ENCODE results near the gene ATG2B. TPM values are rescaled to one million over a fixed set of nuclear protein-coding genes. Genes with fewer than 3 reads are reported as not detected.

The ATG2B gene
- total and polyA plus RNA-seq, 7 experiments from 2014 or later = 1.8 to 43.4 (median 24.7) TPM

DNA sequence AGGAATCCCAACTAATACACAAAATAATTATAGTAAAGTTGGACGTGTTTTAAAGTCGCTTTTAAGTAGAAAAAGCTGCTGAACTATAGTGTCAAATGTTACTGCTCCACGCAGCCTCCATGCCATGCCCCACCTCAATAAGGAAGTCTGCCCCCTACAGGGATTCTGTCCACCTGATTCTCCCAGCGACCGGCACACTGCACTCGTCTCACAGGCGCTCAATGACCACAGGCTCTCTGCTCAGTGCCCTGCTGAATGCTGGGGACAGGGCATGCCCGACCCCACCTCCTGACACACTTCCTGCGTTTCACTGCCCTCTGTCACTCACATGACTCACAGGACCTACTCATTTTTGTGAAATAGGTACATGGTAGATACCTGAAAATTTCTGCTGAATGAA lies 58.2 kb downstream of the ATG2B start:
- no peaks in the 10 kb centered on the region for H3K4me1 ChIP-seq (ENCODE audit: control insufficient read depth in 2 of 2, insufficient read depth in 2 of 2, low read length in 2 of 2)
- ATAC-seq (no peak), DNase-seq (no peak)
- ChIA-PET POLR2A (no interaction called here), CTCF (no interaction called here)
- no peaks in the 10 kb centered on the region for H3K4me1 Mint-ChIP-seq
- H3K9me3 Mint-ChIP-seq = no peaks in the 10 kb centered on the region
- no peaks in the 10 kb centered on the region for H3K27me3 ChIP-seq (ENCODE audit: control insufficient read depth in 2 of 2, insufficient read depth in 2 of 2, low read length in 2 of 2)
- H3K9me3 ChIP-seq (ENCODE audit: control insufficient read depth in 2 of 3, low read length in 3 of 3) = no peaks in the 10 kb centered on the region
- intact Hi-C loops (cut with micrococcal nuclease) = no loop called here
- H3K4me3 Mint-ChIP-seq = no peak overlapping the region
- H3K27ac ChIP-seq (ENCODE audit: low read depth, low read length) = no peak overlapping the region
- H3K36me3 Mint-ChIP-seq = peaks cover 8 to 54% (median 25%) of the 10 kb centered on the region in 5 donors
- no peaks in the 10 kb centered on the region for H3K27me3 Mint-ChIP-seq
- no peak overlapping the region for H3K27ac Mint-ChIP-seq
- no peak overlapping the region for H3K4me3 ChIP-seq (ENCODE audit: low read length)
- H3K36me3 ChIP-seq (ENCODE audit: control insufficient read depth in 2 of 3, insufficient read depth in 3 of 3, low read length in 3 of 3) = peaks cover 5 to 76% (median 8%) of the 10 kb centered on the region in 3 experiments

DNA sequence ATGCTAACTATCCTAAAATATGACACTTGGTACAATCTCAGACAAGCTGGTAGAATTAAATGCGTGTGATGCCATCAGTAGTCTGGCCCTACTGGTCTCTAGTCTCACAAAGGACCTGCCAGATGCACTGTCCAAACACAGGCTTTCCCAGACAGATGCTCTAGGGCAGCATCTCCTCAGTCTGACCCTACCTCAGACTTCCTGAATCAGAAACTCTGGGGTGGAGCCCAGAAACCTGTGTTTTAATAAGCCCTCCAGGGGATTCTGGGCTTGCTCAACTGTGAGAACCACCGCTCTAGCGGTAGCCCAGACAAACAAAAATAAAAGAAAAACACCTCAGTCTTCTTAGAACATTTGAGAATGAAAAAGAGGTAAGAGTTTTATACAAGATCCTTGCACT lies 59.2 kb downstream of the ATG2B start:
- POLR2A ChIA-PET = no interaction called here
- intact Hi-C loops (cut with micrococcal nuclease) = no loop called here
- Mint-ChIP-seq H3K27me3 (no peaks in the 10 kb centered on the region), H3K4me3 (no peak overlapping the region), H3K9me3 (no peaks in the 10 kb centered on the region), H3K27ac (no peak overlapping the region), H3K4me1 (no peaks in the 10 kb centered on the region), H3K36me3 (peaks cover 8 to 49% (median 21%) of the 10 kb centered on the region in 5 donors)
- no peak for DNase-seq
- no peak overlapping the region for H3K27ac ChIP-seq (ENCODE audit: low read depth, low read length)
- H3K9me3 ChIP-seq (ENCODE audit: control insufficient read depth in 2 of 3, low read length in 3 of 3) = no peaks in the 10 kb centered on the region
- ATAC-seq = no peak
- H3K4me1 ChIP-seq (ENCODE audit: control insufficient read depth in 2 of 2, insufficient read depth in 2 of 2, low read length in 2 of 2) = no peaks in the 10 kb centered on the region
- CTCF ChIA-PET = no interaction called here
- H3K27me3 ChIP-seq (ENCODE audit: control insufficient read depth in 2 of 2, insufficient read depth in 2 of 2, low read length in 2 of 2) = no peaks in the 10 kb centered on the region
- H3K36me3 ChIP-seq (ENCODE audit: control insufficient read depth in 2 of 3, insufficient read depth in 3 of 3, low read length in 3 of 3) = peaks cover under 1 to 69% (median 8%) of the 10 kb centered on the region in 3 experiments
- H3K4me3 ChIP-seq (ENCODE audit: low read length) = no peak overlapping the region

DNA sequence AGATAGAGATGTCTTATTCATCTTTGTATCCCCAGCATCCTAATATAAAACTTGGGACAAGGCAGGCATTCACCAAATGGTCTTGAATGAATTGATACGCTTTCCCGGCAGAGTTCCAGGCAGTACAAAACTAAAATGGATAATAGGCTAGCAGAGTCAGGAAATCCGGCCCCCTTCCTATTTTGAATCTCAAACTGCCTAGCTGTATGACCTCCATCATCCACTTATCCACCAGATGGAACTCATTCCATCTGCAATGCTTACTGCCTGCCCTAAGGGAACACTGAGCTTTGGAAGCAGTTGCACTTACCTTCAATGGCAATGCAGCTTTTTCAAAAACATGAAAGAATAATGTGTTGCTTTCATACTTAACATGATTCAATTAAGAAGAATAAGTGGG lies 63.7 kb downstream of the ATG2B start:
- no peaks in the 10 kb centered on the region for H3K9me3 ChIP-seq (ENCODE audit: control insufficient read depth in 2 of 3, low read length in 3 of 3)

DNA sequence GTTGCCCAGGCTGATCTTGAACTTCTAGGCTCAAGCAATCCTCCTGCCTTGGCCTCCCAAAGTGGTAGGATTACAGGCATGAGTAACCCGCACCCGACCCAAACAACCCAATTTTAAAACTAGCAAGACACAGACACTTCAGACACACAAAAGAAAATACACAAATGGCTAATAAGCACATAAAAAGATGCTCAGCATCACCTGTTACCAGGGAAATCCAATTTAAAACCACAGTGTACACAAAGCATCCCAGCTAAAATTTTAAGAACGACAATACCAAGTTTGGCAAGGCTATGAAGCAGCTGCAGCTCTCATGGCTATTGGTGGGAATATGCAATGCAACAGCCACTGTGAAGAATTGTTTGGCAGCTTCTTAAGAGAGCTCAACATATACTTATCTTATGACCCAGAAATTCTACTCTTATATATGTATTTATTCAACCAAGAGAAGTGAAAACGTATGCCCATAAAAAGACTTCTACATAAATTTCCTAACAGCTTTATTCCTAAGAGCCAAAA lies 65.1 kb downstream of the ATG2B start:
- ChIA-PET CTCF (interaction anchor here (0.6 to 2.4 kb wide), 6 partner anchors 12 to 125 kb away, joined by 3 to 9 read pairs (median 4); no protein-coding TSS in a partner anchor), POLR2A (no interaction called here)
- Mint-ChIP-seq H3K9me3 (no peaks in the 10 kb centered on the region), H3K27ac (peak overlapping the region in 2 of 9 donors; percentile 10 to 12), H3K4me1 (no peaks in the 10 kb centered on the region), H3K27me3 (no peaks in the 10 kb centered on the region), H3K36me3 (peaks cover 4 to 40% (median 12%) of the 10 kb centered on the region in 5 donors), H3K4me3 (no peak overlapping the region)
- Histone ChIP-seq H3K9me3 (ENCODE audit: control insufficient read depth in 2 of 3, low read length in 3 of 3) (no peaks in the 10 kb centered on the region), H3K36me3 (ENCODE audit: control insufficient read depth in 2 of 3, insufficient read depth in 3 of 3, low read length in 3 of 3) (peaks cover 4 to 32% (median 5%) of the 10 kb centered on the region in 3 experiments), H3K27ac (ENCODE audit: low read depth, low read length) (no peak overlapping the region), H3K4me3 (ENCODE audit: low read length) (no peak overlapping the region), H3K4me1 (ENCODE audit: control insufficient read depth in 2 of 2, insufficient read depth in 2 of 2, low read length in 2 of 2) (no peaks in the 10 kb centered on the region), H3K27me3 (ENCODE audit: control insufficient read depth in 2 of 2, insufficient read depth in 2 of 2, low read length in 2 of 2) (no peaks in the 10 kb centered on the region)
- intact Hi-C loops (cut with micrococcal nuclease) = loop anchor here (1.0 to 2.0 kb wide), 2 partner anchors 65 to 126 kb away; partner anchors contain the start of genes ATG2B (in 1 of the 2) and GSKIP (in 1 of the 2)
- DNase-seq = no peak
- no peak for ATAC-seq

More for the DNA sequence above, 63.7 kb downstream of the ATG2B start:
- Mint-ChIP-seq H3K27me3 (no peaks in the 10 kb centered on the region), H3K4me1 (no peaks in the 10 kb centered on the region), H3K4me3 (no peak overlapping the region), H3K27ac (peak overlapping the region in 1 of 9 donors; percentile 0), H3K9me3 (no peaks in the 10 kb centered on the region), H3K36me3 (peaks cover 4 to 35% (median 9%) of the 10 kb centered on the region in 5 donors)
- Histone ChIP-seq H3K27ac (ENCODE audit: low read depth, low read length) (no peak overlapping the region), H3K36me3 (ENCODE audit: control insufficient read depth in 2 of 3, insufficient read depth in 3 of 3, low read length in 3 of 3) (peaks cover 0 to 42% (median 5%) of the 10 kb centered on the region in 3 experiments), H3K4me3 (ENCODE audit: low read length) (no peak overlapping the region), H3K4me1 (ENCODE audit: control insufficient read depth in 2 of 2, insufficient read depth in 2 of 2, low read length in 2 of 2) (no peaks in the 10 kb centered on the region), H3K27me3 (ENCODE audit: control insufficient read depth in 2 of 2, insufficient read depth in 2 of 2, low read length in 2 of 2) (no peaks in the 10 kb centered on the region)
- DNase-seq = no peak
- ChIA-PET CTCF (interaction anchor here (0.6 to 2.4 kb wide), 4 partner anchors 124 to 199 kb away, joined by 3 to 9 read pairs (median 4); no protein-coding TSS in a partner anchor), POLR2A (no interaction called here)
- intact Hi-C loops (cut with micrococcal nuclease) = no loop called here
- ATAC-seq = no peak

DNA sequence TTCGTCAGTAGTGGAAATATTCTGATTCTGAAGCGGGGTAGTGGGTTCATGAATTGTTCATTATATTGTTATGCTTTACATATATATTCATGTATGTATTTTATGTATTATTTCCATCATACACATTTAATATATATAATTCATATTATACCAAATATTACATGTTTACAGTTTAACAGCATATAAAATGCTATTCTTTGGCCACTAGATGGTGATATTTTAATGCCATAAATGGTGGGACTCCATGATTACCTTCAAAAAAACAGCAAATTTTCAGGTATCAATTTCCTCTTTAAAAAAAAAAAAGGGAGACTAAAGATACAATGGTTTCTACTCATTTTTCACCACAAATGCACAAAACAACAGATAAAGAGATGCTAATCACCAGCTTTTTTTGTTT lies 66.1 kb downstream of the ATG2B start:
- CTCF ChIA-PET = interaction anchor here (0.6 to 2.7 kb wide), 5 partner anchors 11 to 196 kb away, joined by 3 to 15 read pairs (median 4); no protein-coding TSS in a partner anchor
- Histone ChIP-seq H3K9me3 (ENCODE audit: control insufficient read depth in 2 of 3, low read length in 3 of 3) (no peaks in the 10 kb centered on the region), H3K27me3 (ENCODE audit: control insufficient read depth in 2 of 2, insufficient read depth in 2 of 2, low read length in 2 of 2) (no peaks in the 10 kb centered on the region), H3K4me1 (ENCODE audit: control insufficient read depth in 2 of 2, insufficient read depth in 2 of 2, low read length in 2 of 2) (no peaks in the 10 kb centered on the region), H3K36me3 (ENCODE audit: control insufficient read depth in 2 of 3, insufficient read depth in 3 of 3, low read length in 3 of 3) (peaks cover 4 to 22% (median 5%) of the 10 kb centered on the region in 3 experiments), H3K4me3 (ENCODE audit: low read length) (no peak overlapping the region), H3K27ac (ENCODE audit: low read depth, low read length) (no peak overlapping the region)
- ATAC-seq = no peak
- H3K4me3 Mint-ChIP-seq = no peak overlapping the region
- H3K4me1 Mint-ChIP-seq = no peaks in the 10 kb centered on the region
- H3K27ac Mint-ChIP-seq = no peak overlapping the region
- no peaks in the 10 kb centered on the region for H3K9me3 Mint-ChIP-seq
- POLR2A ChIA-PET = no interaction called here
- no peaks in the 10 kb centered on the region for H3K27me3 Mint-ChIP-seq
- intact Hi-C loops (cut with micrococcal nuclease) = loop anchor here (1.0 to 2.0 kb wide), 2 partner anchors 66 to 127 kb away; partner anchors contain the start of genes ATG2B (in 1 of the 2) and GSKIP (in 1 of the 2)
- H3K36me3 Mint-ChIP-seq = peaks cover 4 to 36% (median 12%) of the 10 kb centered on the region in 5 donors
- peak in 6 of 9 donors; percentile 7 to 45 (median 33) for DNase-seq

DNA sequence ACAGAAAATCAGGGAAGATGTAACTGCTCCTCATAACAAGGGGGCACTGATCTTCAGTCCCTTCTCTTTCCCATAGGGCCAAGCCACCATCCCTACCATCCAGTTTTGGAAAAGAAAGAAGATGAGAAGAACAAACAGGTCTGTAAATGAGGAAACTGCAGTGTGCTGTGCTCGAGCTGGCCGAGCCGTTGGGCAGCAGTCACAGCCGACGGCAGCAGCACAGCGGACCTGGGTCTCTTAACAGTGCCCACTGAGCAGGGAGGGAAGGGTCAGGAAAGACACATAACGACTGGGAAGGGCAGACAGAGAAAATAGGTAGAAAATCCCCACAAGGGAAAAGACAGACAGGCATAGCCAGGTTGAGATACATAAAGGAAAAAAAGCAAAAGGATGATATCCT lies 68.9 kb downstream of the ATG2B start:
- CTCF ChIA-PET = no interaction called here
- Mint-ChIP-seq H3K9me3 (no peaks in the 10 kb centered on the region), H3K27me3 (no peaks in the 10 kb centered on the region), H3K4me3 (no peak overlapping the region), H3K4me1 (no peaks in the 10 kb centered on the region), H3K27ac (peak overlapping the region in 1 of 9 donors; percentile 36), H3K36me3 (peaks cover 0 to 41% (median 8%) of the 10 kb centered on the region in 5 donors)
- H3K27me3 ChIP-seq (ENCODE audit: control insufficient read depth in 2 of 2, insufficient read depth in 2 of 2, low read length in 2 of 2) = no peaks in the 10 kb centered on the region
- no peaks in the 10 kb centered on the region for H3K9me3 ChIP-seq (ENCODE audit: control insufficient read depth in 2 of 3, low read length in 3 of 3)
- no peak overlapping the region for H3K4me3 ChIP-seq (ENCODE audit: low read length)
- ATAC-seq (no peak), DNase-seq (no peak)
- H3K4me1 ChIP-seq (ENCODE audit: control insufficient read depth in 2 of 2, insufficient read depth in 2 of 2, low read length in 2 of 2) = no peaks in the 10 kb centered on the region
- intact Hi-C loops (cut with micrococcal nuclease) = no loop called here
- H3K27ac ChIP-seq (ENCODE audit: low read depth, low read length) = no peak overlapping the region
- peaks cover 2 to 28% (median 4%) of the 10 kb centered on the region in 3 experiments for H3K36me3 ChIP-seq (ENCODE audit: control insufficient read depth in 2 of 3, insufficient read depth in 3 of 3, low read length in 3 of 3)
- POLR2A ChIA-PET = no interaction called here

DNA sequence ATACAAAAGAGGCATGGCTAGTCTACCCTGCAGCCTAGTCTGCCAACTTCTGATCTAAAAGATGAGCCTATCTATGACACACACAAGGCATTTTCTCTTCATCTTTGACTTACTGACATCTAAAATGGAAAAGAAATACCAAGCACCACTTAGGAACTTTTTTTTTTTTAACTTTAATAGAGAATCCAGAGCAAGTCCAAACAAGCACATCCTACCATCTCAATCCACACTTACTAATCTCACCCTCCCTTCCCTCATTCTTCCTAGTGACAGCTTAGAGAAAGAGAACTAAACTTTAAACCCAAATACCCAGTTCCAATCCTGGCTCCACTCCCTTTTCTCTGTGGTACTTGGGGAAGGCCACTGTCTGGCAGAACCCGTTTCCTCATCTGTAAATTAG lies 75.3 kb downstream of the ATG2B start:
- Histone ChIP-seq H3K4me1 (ENCODE audit: control insufficient read depth in 2 of 2, insufficient read depth in 2 of 2, low read length in 2 of 2) (no peaks in the 10 kb centered on the region), H3K9me3 (ENCODE audit: control insufficient read depth in 2 of 3, low read length in 3 of 3) (no peaks in the 10 kb centered on the region), H3K36me3 (ENCODE audit: control insufficient read depth in 2 of 3, insufficient read depth in 3 of 3, low read length in 3 of 3) (peaks cover 0 to 53% (median 4%) of the 10 kb centered on the region in 3 experiments), H3K4me3 (ENCODE audit: low read length) (no peak overlapping the region), H3K27me3 (ENCODE audit: control insufficient read depth in 2 of 2, insufficient read depth in 2 of 2, low read length in 2 of 2) (no peaks in the 10 kb centered on the region), H3K27ac (ENCODE audit: low read depth, low read length) (no peak overlapping the region)
- POLR2A ChIA-PET = no interaction called here
- ATAC-seq (no peak), DNase-seq (no peak)
- CTCF ChIA-PET = interaction anchor here (1.2 kb wide), 1 partner anchor 13 kb away, joined by 3 read pairs; no protein-coding TSS in a partner anchor
- Mint-ChIP-seq H3K4me3 (no peak overlapping the region), H3K27me3 (no peaks in the 10 kb centered on the region), H3K4me1 (peaks cover 0 to 2% (median 0%) of the 10 kb centered on the region in 7 donors), H3K9me3 (no peaks in the 10 kb centered on the region), H3K27ac (peak overlapping the region in 2 of 9 donors; percentile 1 to 9), H3K36me3 (peaks cover 0 to 50% (median 7%) of the 10 kb centered on the region in 5 donors)
- intact Hi-C loops (cut with micrococcal nuclease) = no loop called here
